ENCODE results near the gene NOXA1. TPM values are rescaled to one million over a fixed set of nuclear protein-coding genes. Genes with fewer than 3 reads are reported as not detected.

NOXA1 gene
- 0.25 and 0.97 TPM in 2 replicates for total RNA-seq (2011; cell fraction: chromatin; rRNA removed; ENCODE audit: low replicate concordance)
- total RNA-seq (2011; cell fraction: nucleolus; rRNA removed) = 1.6 and 1.8 TPM in 2 replicates
- 0.69 and 0.88 TPM in 2 replicates for total RNA-seq (2011; cell fraction: nucleoplasm; rRNA removed)
- total RNA-seq (2014; rRNA removed) (0.33 and 0.50 TPM in 2 replicates), total RNA-seq (2014; rRNA removed; fragmentation: Illumina TruSeq; extraction: Trizol) (not detected in 2 replicates), total RNA-seq (2015; rRNA removed; fragmentation: Illumina TruSeq; extraction: Trizol) (0.07 TPM in 1 of 2 replicates, not detected in the other), total RNA-seq (2021) (0.63 and 1.2 TPM in 2 replicates), polyA plus RNA-seq (2011; rRNA removed) (0.11 and 0.22 TPM in 2 replicates), polyA plus RNA-seq (2014; fragmentation: Illumina TruSeq; extraction: Trizol) (not detected in 2 replicates), polyA plus RNA-seq (2014; fragmentation: Nextera tagmentation; extraction: Ambion mirVana) (not detected), polyA plus RNA-seq (2014; rRNA removed) (0.20 and 0.50 TPM in 2 replicates), polyA minus RNA-seq (2011; rRNA and poly(A)+ RNA removed) (not detected in 2 replicates), Bru-seq, nascent RNA (percentile 49 among the genes with signal in this experiment), BruChase-seq, experiment 1, labeled RNA remaining after a 2-hour chase (percentile 37 among the genes with signal in this experiment), BruChase-seq, experiment 2, labeled RNA remaining after a 6-hour chase (percentile 38 among the genes with signal in this experiment)
- 0.13 and 0.36 TPM in 2 replicates for polyA plus RNA-seq (2011; cell fraction: cytosol; rRNA removed)
- 2.8 and 4.7 TPM in 2 replicates for polyA plus RNA-seq (2011; cell fraction: nucleus; rRNA removed)
- 0.34 and 2.4 TPM in 2 replicates for polyA plus RNA-seq (2012)
- polyA minus RNA-seq (2011; cell fraction: cytosol; rRNA and poly(A)+ RNA removed) = not detected in 2 replicates
- polyA minus RNA-seq (2011; cell fraction: nucleus; rRNA and poly(A)+ RNA removed) = 0.81 and 1.00 TPM in 2 replicates
- long read RNA-seq, experiment 1, partial matches to known transcripts = 0 of 2 reads
- long read RNA-seq, experiment 1, other reads (novel, unspliced or antisense) = 2 of 2 reads
- long read RNA-seq, experiment 2 = 0 reads
- long read RNA-seq, experiment 3 = 0 reads

- FAIRE-seq = peak; percentile 40
- peak in 1 of 2 experiments; percentile 61; a peak in 2 of 4 replicates for TF ChIP-seq RCOR1 (IDR thresholded peaks at IDR 0.05; ENCODE audit: borderline replicate concordance in 1 of 2, low read depth in 2 of 2, low read length in 2 of 2)
- no peak for TF ChIP-seq IRF2 (CRISPR knock-in tag; IDR thresholded peaks at IDR 0.05)
- no peak for TF ChIP-seq MTF1 (CRISPR knock-in tag; IDR thresholded peaks at IDR 0.05; ENCODE audit: borderline replicate concordance)
- TF ChIP-seq, protein P1, sequence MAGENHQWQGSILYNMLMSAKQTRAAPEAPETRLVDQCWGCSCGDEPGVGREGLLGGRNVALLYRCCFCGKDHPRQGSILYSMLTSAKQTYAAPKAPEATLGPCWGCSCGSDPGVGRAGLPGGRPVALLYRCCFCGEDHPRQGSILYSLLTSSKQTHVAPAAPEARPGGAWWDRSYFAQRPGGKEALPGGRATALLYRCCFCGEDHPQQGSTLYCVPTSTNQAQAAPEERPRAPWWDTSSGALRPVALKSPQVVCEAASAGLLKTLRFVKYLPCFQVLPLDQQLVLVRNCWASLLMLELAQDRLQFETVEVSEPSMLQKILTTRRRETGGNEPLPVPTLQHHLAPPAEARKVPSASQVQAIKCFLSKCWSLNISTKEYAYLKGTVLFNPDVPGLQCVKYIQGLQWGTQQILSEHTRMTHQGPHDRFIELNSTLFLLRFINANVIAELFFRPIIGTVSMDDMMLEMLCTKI (IDR thresholded peaks at IDR 0.05; ENCODE audit: partially characterized antibody) = no peak
- TF ChIP-seq LEF1 (IDR thresholded peaks at IDR 0.05) = no peak
- TF ChIP-seq MCM3 (IDR thresholded peaks at IDR 0.05) = no peak
- TF ChIP-seq, protein P2, sequence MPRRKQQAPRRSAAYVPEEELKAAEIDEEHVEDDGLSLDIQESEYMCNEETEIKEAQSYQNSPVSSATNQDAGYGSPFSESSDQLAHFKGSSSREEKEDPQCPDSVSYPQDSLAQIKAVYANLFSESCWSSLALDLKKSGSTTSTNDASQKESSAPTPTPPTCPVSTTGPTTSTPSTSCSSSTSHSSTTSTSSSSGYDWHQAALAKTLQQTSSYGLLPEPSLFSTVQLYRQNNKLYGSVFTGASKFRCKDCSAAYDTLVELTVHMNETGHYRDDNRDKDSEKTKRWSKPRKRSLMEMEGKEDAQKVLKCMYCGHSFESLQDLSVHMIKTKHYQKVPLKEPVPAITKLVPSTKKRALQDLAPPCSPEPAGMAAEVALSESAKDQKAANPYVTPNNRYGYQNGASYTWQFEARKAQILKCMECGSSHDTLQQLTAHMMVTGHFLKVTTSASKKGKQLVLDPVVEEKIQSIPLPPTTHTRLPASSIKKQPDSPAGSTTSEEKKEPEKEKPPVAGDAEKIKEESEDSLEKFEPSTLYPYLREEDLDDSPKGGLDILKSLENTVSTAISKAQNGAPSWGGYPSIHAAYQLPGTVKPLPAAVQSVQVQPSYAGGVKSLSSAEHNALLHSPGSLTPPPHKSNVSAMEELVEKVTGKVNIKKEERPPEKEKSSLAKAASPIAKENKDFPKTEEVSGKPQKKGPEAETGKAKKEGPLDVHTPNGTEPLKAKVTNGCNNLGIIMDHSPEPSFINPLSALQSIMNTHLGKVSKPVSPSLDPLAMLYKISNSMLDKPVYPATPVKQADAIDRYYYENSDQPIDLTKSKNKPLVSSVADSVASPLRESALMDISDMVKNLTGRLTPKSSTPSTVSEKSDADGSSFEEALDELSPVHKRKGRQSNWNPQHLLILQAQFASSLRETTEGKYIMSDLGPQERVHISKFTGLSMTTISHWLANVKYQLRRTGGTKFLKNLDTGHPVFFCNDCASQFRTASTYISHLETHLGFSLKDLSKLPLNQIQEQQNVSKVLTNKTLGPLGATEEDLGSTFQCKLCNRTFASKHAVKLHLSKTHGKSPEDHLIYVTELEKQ (CRISPR knock-in tag; IDR thresholded peaks at IDR 0.05) = no peak
- TF ChIP-seq SIRT6 (IDR thresholded peaks at IDR 0.05; ENCODE audit: low read depth, low read length) = no peak
- no peak; the same call in 1 of the 2 replicates for TF ChIP-seq ATF2 (CRISPR knock-in tag; IDR thresholded peaks at IDR 0.05)
Measured at GRCh38 chr9:137422604-137423513, at the start of gene NOXA1, which contains the start of gene EXD3. NOXA1 (plus strand) TSS chr9:137423393; CDS start chr9:137423530, 137 bp downstream. EXD3 (minus strand) TSS chr9:137423162; CDS start chr9:137395357, 27,805 bp downstream.

More at GRCh38 chr9:137422604-137423513, at the start of gene NOXA1, which contains the start of gene EXD3:
- WGBS (ENCODE audit: insufficient coverage, low coverage, missing lambda C conversion rate) = under 1% methylated on average over 25 of the region's 113 CpGs
- H3K9me1 ChIP-seq (ENCODE audit: control insufficient read depth, insufficient read depth, low read length) = no peaks in the 10 kb centered on the region
- ATAC-seq (peak; percentile 87), DNase-seq (ENCODE audit: extremely low read depth in 1 of 4, low spot score in 3 of 4) (peak; percentile 96 to 98 (median 98))
- no TSS peak for BruUV-seq (replicated peaks)
- peak within 1 kb of the TSS; percentile 94 for H3K4me2 ChIP-seq (ENCODE audit: insufficient read depth, low read length)
- H4K20me1 ChIP-seq (replicated peaks; ENCODE audit: control insufficient read depth, insufficient read depth, low read length) = no peaks in the 10 kb centered on the region
- in situ Hi-C loops (cut with MboI) (no loop called here), intact Hi-C loops (cut with micrococcal nuclease) (loop anchor here (10.0 kb wide), 1 partner anchor 118 kb away; the partner anchor contains the start of gene NRARP)
- peaks cover 5% of the 10 kb centered on the region; the same call in 1 of the 3 replicates for H3K36me3 ChIP-seq (ENCODE audit: control insufficient read depth, insufficient read depth, low read length)
- H3K4me1 ChIP-seq (replicated peaks in 1 of 2; ENCODE audit: control insufficient read depth in 2 of 2, insufficient read depth in 2 of 2, low read length in 2 of 2) = peaks cover 35 to 46% of the 10 kb centered on the region in 2 experiments
- peak within 1 kb of the TSS; percentile 80 to 95 for H3K9ac ChIP-seq (ENCODE audit: insufficient read depth in 1 of 2, low read depth in 2 of 2, low read length in 2 of 2)
- H3K27me3 ChIP-seq (ENCODE audit: control insufficient read depth in 2 of 2, insufficient read depth in 2 of 2, low read length in 2 of 2) = no peaks in the 10 kb centered on the region
- peaks cover 43% of the 10 kb centered on the region for H3K79me2 ChIP-seq (ENCODE audit: control insufficient read depth, insufficient read depth, low read length)
- POLR2A ChIA-PET = interaction anchor here (0.6 to 3.4 kb wide), 8 partner anchors 8 to 305 kb away, joined by 3 to 21 read pairs (median 4); no protein-coding TSS in a partner anchor
- no peaks in the 10 kb centered on the region for H3K9me3 ChIP-seq (replicated peaks; ENCODE audit: control insufficient read depth, insufficient read depth, low read depth, low read length)
- CTCF ChIA-PET (ENCODE audit: low intra/inter-chr PET ratio) = interaction anchor here (0.7 to 1.1 kb wide), 2 partner anchors 23 to 145 kb away, joined by 4 to 5 read pairs; no protein-coding TSS in a partner anchor
- peak within 1 kb of the TSS; percentile 71 for H2AFZ ChIP-seq (ENCODE audit: low read depth, low read length)
- H3K27ac ChIP-seq (ENCODE audit: extremely low read depth, low read depth, low read length) = peak within 1 kb of the TSS; percentile 72
- H3K4me3 ChIP-seq = peak within 1 kb of the TSS; percentile 97
